Measurements from ENCODE around the gene ZNF330.
"Not testable (repeated sequence)": the region's sequence is repeated elsewhere in the genome, so short reads cannot be mapped to it uniquely, and the experiment has no call there.

GRCh38 chr4:141227280-141227679 lies 6.6 kb downstream of the ZNF330 start:
- TF ChIP-seq POLR2A (IDR thresholded peaks at IDR 0.05; ENCODE audit: low read depth, low read length); POLR2AphosphoS5 (IDR thresholded peaks at IDR 0.05; ENCODE audit: low read depth, low read length); TAF1 (IDR thresholded peaks at IDR 0.05; ENCODE audit: borderline replicate concordance, low read depth, low read length): not testable (repeated sequence)

All from GM12892 (cell line).